ENCODE measurements around the gene CLDN5. TPM values are rescaled to one million over a fixed set of nuclear protein-coding genes. Genes with fewer than 3 reads are reported as not detected.

The CLDN5 gene
- total and polyA plus RNA-seq, 2 of the 8 experiments (the other 6 are each of a cell fraction or from before 2014, with no cell fraction given) = 1.2 to 1.6 TPM

GRCh38 chr22:19543970-19544708 is 19.9 kb upstream of the CLDN5 start:
- Histone ChIP-seq H3K4me1 (replicated peaks in 1 of 4; ENCODE audit: control insufficient read depth in 3 of 4, insufficient read depth in 4 of 4, low read length in 3 of 4) (peaks cover 0 to 5% (median 2%) of the 10 kb centered on the region in 4 experiments; a peak in 4 of 7 replicates), H4K5ac (ENCODE audit: insufficient read length, low read depth, low read length) (no peak overlapping the region), H3K27me3 (replicated peaks in 1 of 4; ENCODE audit: control insufficient read depth in 3 of 4, extremely low read depth in 1 of 4, insufficient read depth in 3 of 4, low read length in 3 of 4) (no peaks in the 10 kb centered on the region; a peak in 1 of 7 replicates), H3K18ac (ENCODE audit: extremely low read depth, low read length) (no peak overlapping the region), H3K79me2 (ENCODE audit: control insufficient read depth in 1 of 2, insufficient read depth in 2 of 2, low read length in 2 of 2) (no peaks in the 10 kb centered on the region), H3K4me3 (ENCODE audit: extremely low read depth in 1 of 4, insufficient read depth in 2 of 4, low read depth in 3 of 4, low read length in 4 of 4) (no peak overlapping the region), H2BK20ac (ENCODE audit: low read length) (no peak overlapping the region), H3K23me2 (ENCODE audit: low read depth, low read length) (no peaks in the 10 kb centered on the region), H3K56ac (replicated peaks; ENCODE audit: insufficient read length, low read depth, low read length) (no peak overlapping the region), H4K20me1 (replicated peaks in 1 of 2; ENCODE audit: control insufficient read depth in 1 of 2, insufficient read depth in 2 of 2, low read length in 2 of 2) (no peaks in the 10 kb centered on the region), H3K23ac (ENCODE audit: insufficient read length) (no peak overlapping the region), H3K4ac (replicated peaks; ENCODE audit: insufficient read length, low read depth, low read length) (no peak overlapping the region), H2BK5ac (ENCODE audit: low read depth, low read length) (no peak overlapping the region; the same call in 1 of the 2 replicates), H3K27ac (ENCODE audit: low read depth, low read length) (no peak overlapping the region), H3K14ac (ENCODE audit: insufficient read length) (no peak overlapping the region), H3K36me3 (ENCODE audit: control insufficient read depth in 2 of 4, insufficient read depth in 4 of 4, low read length in 3 of 4) (no peaks in the 10 kb centered on the region), H2BK120ac (replicated peaks; ENCODE audit: low read depth, low read length) (no peak overlapping the region), H3K79me1 (ENCODE audit: low read depth, low read length) (no peaks in the 10 kb centered on the region), H2AFZ (ENCODE audit: low read length) (no peak overlapping the region), H4K8ac (ENCODE audit: extremely low read depth, insufficient read depth, low read length) (peak overlapping the region; percentile 51), H4K91ac (replicated peaks; ENCODE audit: insufficient read length, low read length) (no peak overlapping the region), H2BK15ac (ENCODE audit: low read length) (no peak overlapping the region), H3K4me2 (ENCODE audit: insufficient read depth in 1 of 2, low read depth in 2 of 2, low read length in 2 of 2) (no peak overlapping the region), H3K9ac (replicated peaks in 1 of 4; ENCODE audit: extremely low read depth in 1 of 4, low read depth in 3 of 4, low read length in 3 of 4) (no peak overlapping the region), H3K9me3 (ENCODE audit: insufficient read depth in 2 of 2, low read depth in 1 of 2, low read length in 1 of 2) (no peaks in the 10 kb centered on the region), H2AK5ac (ENCODE audit: low read depth, low read length) (no peak overlapping the region), H2BK12ac (ENCODE audit: low read depth, low read length) (no peak overlapping the region)
- ChIA-PET POLR2A (ENCODE audit: partially characterized antibody) (no interaction called here), CTCF (ENCODE audit: partially characterized antibody) (interaction anchor here (1.8 kb wide), 1 partner anchor 11 kb away, joined by 6 read pairs; no protein-coding TSS in a partner anchor)
- no peak for FAIRE-seq
- 77% methylated on average over 14 of the region's 16 CpGs; no CpG with 5 or more reads in 1 of the 2 experiments for WGBS, 2 experiments (ENCODE audit: extremely low coverage in 1 of 2, insufficient coverage in 1 of 2, insufficient read length in 1 of 2, insufficient replicate concordance in 2 of 2, low coverage in 1 of 2, low lambda C conversion rate in 2 of 2, missing lambda C conversion rate in 1 of 2)
- no peak for DNase-seq (ENCODE audit: low read depth in 1 of 2, low spot score in 2 of 2)
- TF ChIP-seq RXRA (IDR thresholded peaks at IDR 0.05; ENCODE audit: insufficient read depth, low read depth, low read length) (no peak), MAX (IDR thresholded peaks at IDR 0.05) (no peak), POLR2AphosphoS5 (IDR thresholded peaks at IDR 0.05; ENCODE audit: low read depth, low read length) (no peak), SAP30 (IDR thresholded peaks at IDR 0.05; ENCODE audit: insufficient read depth, insufficient replicate concordance, low read length) (no peak), RAD21 (IDR thresholded peaks at IDR 0.05 in 1 of 2, conservative IDR thresholded peaks at IDR 0.05 in 1 of 2; ENCODE audit: low read depth in 2 of 2, low read length in 2 of 2) (no peak), TAF1 (IDR thresholded peaks at IDR 0.05; ENCODE audit: low read depth, low read length) (no peak), SP2 (IDR thresholded peaks at IDR 0.05; ENCODE audit: low read length) (no peak), POLR2A (IDR thresholded peaks at IDR 0.05; ENCODE audit: control extremely low read depth in 1 of 2, low read depth in 2 of 2, low read length in 2 of 2) (no peak), CREB1 (IDR thresholded peaks at IDR 0.05) (no peak), USF2 (IDR thresholded peaks at IDR 0.05; ENCODE audit: low read length) (no peak), ATF3 (IDR thresholded peaks at IDR 0.05; ENCODE audit: insufficient read depth, low read depth, low read length) (no peak)

All from H1 (cell line).